B cell (primary cell): Measurements from ENCODE around the gene ELF4. TPM values are rescaled to one million over a fixed set of nuclear protein-coding genes. Genes with fewer than 3 reads are reported as not detected.

Source experiments
- ATAC-seq: fragments of 200-7000 bp; cut with Tn5 transposase; one replicate; pipeline ENCODE4 v1.10.0; 2021; ENCODE audit warnings: low read depth, mild to moderate bottlenecking, moderate number of reproducible peaks, moderate library complexity
- CTCF ChIA-PET: fragments of 350-600 bp; sonication (Branson Sonifier 250); formaldehyde crosslinking; loops from one replicate; lab custom pipeline; 2021; ENCODE audit warnings: antibody characterized with exemption, inconsistent platforms; lab: Charles Lee
- POLR2A ChIA-PET: fragments of 350-600 bp; sonication (Branson Sonifier 250); formaldehyde crosslinking; loops from one replicate; lab custom pipeline; 2021; ENCODE audit warnings: antibody characterized with exemption; lab: Charles Lee
- DNase-seq: peaks from one replicate; pipeline ENCODE4 v3.0.0; 2013
- H2AFZ ChIP-seq: 2 replicates; pipeline ENCODE4 v1.6.1; 2012; ENCODE audit warnings: mild to moderate bottlenecking, low read depth, low read length; ENCODE audit not compliant: insufficient read depth, poor library complexity, severe bottlenecking
- H3K27ac ChIP-seq, 2 donors: 1 replicate in 1 of 2; 2 replicates in 1 of 2; pipeline ENCODE4 v1.5.1; 2012 to 2013; ENCODE audit warnings: low read length in 2 of 2, mild to moderate bottlenecking in 2 of 2, moderate library complexity in 1 of 2
- H3K27me3 ChIP-seq, 4 experiments: fragments of 200-600 bp in 1 of 4; sonication (generic) in 1 of 4; replicated peaks in 1 of 4; 1 replicate in 2 of 4; 2 replicates in 2 of 4; pipeline versions ENCODE4 v1.6.1 to v1.7.0; 2013 to 2016; ENCODE audit warnings: low read length in 3 of 4, mild to moderate bottlenecking in 2 of 4, mixed read lengths in 1 of 4, moderate library complexity in 1 of 4; ENCODE audit not compliant: insufficient read depth in 4 of 4, control insufficient read depth in 3 of 4; ENCODE audit errors: control extremely low read depth in 1 of 4
- H3K36me3 ChIP-seq, 2 experiments: replicated peaks in 1 of 2; 1 replicate in 1 of 2; 2 replicates in 1 of 2; pipeline versions ENCODE4 v1.6.1 to v1.7.1; 2013; ENCODE audit warnings: low read length in 1 of 2; ENCODE audit not compliant: insufficient read depth in 2 of 2, control insufficient read depth in 1 of 2; ENCODE audit errors: control extremely low read depth in 1 of 2, extremely low read depth in 1 of 2
- H3K4me1 ChIP-seq, 2 donors: fragments of 200-600 bp in 1 of 2; sonication (generic) in 1 of 2; 1 replicate in 1 of 2; 2 replicates in 1 of 2; pipeline versions ENCODE4 v1.5.1 to v1.6.1; 2013 to 2017; ENCODE audit warnings: low read length in 2 of 2; ENCODE audit not compliant: control insufficient read depth in 2 of 2, insufficient read depth in 2 of 2
- H3K4me2 ChIP-seq: replicated peaks from 2 replicates; pipeline ENCODE3; 2012; ENCODE audit warnings: mild to moderate bottlenecking, low read depth, low read length; ENCODE audit not compliant: poor library complexity, severe bottlenecking
- H3K4me3 ChIP-seq, 5 experiments: fragments of 200-600 bp in 1 of 5; sonication (generic) in 1 of 5; 1 replicate in 3 of 5; 2 replicates in 2 of 5; pipeline versions ENCODE4 v1.5.1 to v1.7.0; 2011 to 2016; ENCODE audit warnings: low read length in 4 of 5, mild to moderate bottlenecking in 4 of 5, low read depth in 2 of 5, control low read depth in 1 of 5, moderate library complexity in 1 of 5; ENCODE audit not compliant: insufficient read depth in 1 of 5; ENCODE audit errors: control extremely low read depth in 1 of 5, extremely low read depth in 1 of 5
- H3K79me2 ChIP-seq: fragments of 200-600 bp; sonication (generic); one replicate; pipeline ENCODE4 v1.6.0; 2016; ENCODE audit warnings: low read length; ENCODE audit not compliant: control insufficient read depth, insufficient read depth
- H3K9ac ChIP-seq: fragments of 200-600 bp; sonication (generic); 2 replicates; pipeline ENCODE4 v1.6.1; 2017; ENCODE audit warnings: mild to moderate bottlenecking, low read length, moderate library complexity
- H3K9me3 ChIP-seq, 3 donors: one replicate each; pipeline versions ENCODE4 v1.6.1 to v1.7.1; 2013; ENCODE audit warnings: low read length in 2 of 3; ENCODE audit not compliant: control insufficient read depth in 2 of 3, insufficient read depth in 1 of 3; ENCODE audit errors: control extremely low read depth in 1 of 3
- H4K20me1 ChIP-seq: 2 replicates; pipeline ENCODE4 v1.6.0; 2012; ENCODE audit warnings: mild to moderate bottlenecking, low read length; ENCODE audit not compliant: insufficient read depth, control insufficient read depth, poor library complexity, severe bottlenecking
- H3K27ac Mint-ChIP-seq: one replicate; pipeline ENCODE4 v1.8.0; 2021; ENCODE audit warnings: mixed read lengths
- H3K27me3 Mint-ChIP-seq: one replicate; pipeline ENCODE4 v1.8.0; 2021; ENCODE audit warnings: mixed read lengths
- H3K4me1 Mint-ChIP-seq: one replicate; pipeline ENCODE4 v1.8.0; 2021; ENCODE audit warnings: mixed read lengths
- H3K4me3 Mint-ChIP-seq: one replicate; pipeline ENCODE4 v1.8.0; 2021; ENCODE audit warnings: mixed read lengths
- H3K9me3 Mint-ChIP-seq: one replicate; pipeline ENCODE4 v1.8.0; 2022; ENCODE audit warnings: mixed read lengths; ENCODE audit not compliant: insufficient read depth
- WGBS: methylation state at CpG from one replicate; pipeline ENCODE4 v1.1.5; 2013; ENCODE audit warnings: missing lambda C conversion rate; ENCODE audit not compliant: insufficient coverage; 5-methylcytosine and 5-hydroxymethylcytosine counted together
- intact Hi-C: fragments of 100-400 bp; cut with micrococcal nuclease; formaldehyde crosslinking; loops from one replicate; pipeline ENCODE4 v1.10.0; 2022
- polyA plus RNA-seq: library from polyadenylated mRNA; depleted of rRNA; stranded (reverse); fragments of >200 nt; gene quantifications from 2 replicates; pipeline ENCODE4 v1.2.3, GENCODE V29; 2012
- total RNA-seq, 2 donors: library from RNA; stranded (reverse); fragments of 120-200 nt in 1 of 2; gene quantifications; 1 replicate in 1 of 2; 2 replicates in 1 of 2; pipeline versions ENCODE4 v1.2.3 to v1.2.4, GENCODE V29; 2013 to 2022
- TF ChIP-seq, protein P1 (sequence below): fragments of 200-600 bp; IDR thresholded peaks from one replicate; pipeline ENCODE4 v1.8.0; 2022; ENCODE audit warnings: antibody characterized with exemption, mild to moderate bottlenecking

ELF4 gene
- total and polyA plus RNA-seq, 2 donors (not counting 1 experiment from before 2014, with no cell fraction given): 24.7 to 26.3 TPM

DNA sequence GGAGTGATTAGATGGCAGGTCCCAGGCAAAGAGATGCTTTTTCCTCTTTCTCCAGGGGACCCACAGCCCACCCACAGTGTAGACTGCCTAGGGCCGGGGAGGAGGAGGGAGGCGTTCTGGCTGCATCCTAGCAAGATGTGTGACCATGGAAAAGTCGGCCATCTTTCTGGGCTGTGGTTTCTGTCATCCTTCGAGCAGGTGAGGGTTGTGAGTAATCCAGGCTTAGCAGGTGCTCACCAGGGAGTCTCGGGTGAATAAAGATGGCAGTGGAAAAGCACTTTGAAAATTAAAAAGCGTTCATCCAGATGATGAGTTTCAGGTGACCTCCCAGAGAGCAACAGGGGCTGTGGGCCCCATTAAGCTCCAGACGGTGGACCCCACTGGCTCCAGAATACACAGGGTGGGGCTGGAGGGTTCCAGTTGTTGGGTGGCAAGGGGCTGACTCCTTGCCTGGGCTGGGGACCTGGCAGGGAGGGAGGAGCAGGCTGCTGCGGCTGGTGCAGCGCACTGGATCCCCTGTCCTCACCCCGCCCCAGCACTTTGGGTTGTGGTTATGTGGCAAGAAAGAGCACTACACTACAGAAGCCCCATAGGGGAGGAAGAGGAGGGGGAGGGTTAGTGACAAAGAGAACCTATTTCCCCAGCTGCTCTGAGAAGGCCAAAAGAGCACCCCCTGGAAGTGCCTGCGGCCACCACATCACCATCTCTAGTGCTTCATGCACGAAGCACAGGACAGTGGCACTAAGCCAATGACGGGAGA lies 23.7 kb downstream of the ELF4 start:
- no peaks in the 10 kb centered on the region for H3K36me3 ChIP-seq
- Mint-ChIP-seq H3K9me3 (no peaks in the 10 kb centered on the region), H3K4me1 (peaks cover 76% of the 10 kb centered on the region), H3K27ac (peak overlapping the region; percentile 85), H3K27me3 (no peaks in the 10 kb centered on the region), H3K4me3 (peak overlapping the region; percentile 83)
- peak overlapping the region; percentile 28 to 74 for H3K27ac ChIP-seq
- no peaks in the 10 kb centered on the region for H3K27me3 ChIP-seq
- 0% methylated on average over 2 of the region's 13 CpGs for WGBS
- peaks cover 78 to 95% of the 10 kb centered on the region in 2 donors for H3K4me1 ChIP-seq
- POLR2A ChIA-PET: no interaction called here
- H3K4me2 ChIP-seq: peak overlapping the region; percentile 87
- peaks cover 52% of the 10 kb centered on the region for H3K79me2 ChIP-seq
- peak overlapping the region; percentile 27 for H2AFZ ChIP-seq
- no peaks in the 10 kb centered on the region for H3K9me3 ChIP-seq
- ATAC-seq (peak; percentile 45), DNase-seq (peak; percentile 59)
- peak overlapping the region; percentile 21 to 48 (median 36) for H3K4me3 ChIP-seq
- intact Hi-C loops: no loop called here
- TF ChIP-seq, protein P1, sequence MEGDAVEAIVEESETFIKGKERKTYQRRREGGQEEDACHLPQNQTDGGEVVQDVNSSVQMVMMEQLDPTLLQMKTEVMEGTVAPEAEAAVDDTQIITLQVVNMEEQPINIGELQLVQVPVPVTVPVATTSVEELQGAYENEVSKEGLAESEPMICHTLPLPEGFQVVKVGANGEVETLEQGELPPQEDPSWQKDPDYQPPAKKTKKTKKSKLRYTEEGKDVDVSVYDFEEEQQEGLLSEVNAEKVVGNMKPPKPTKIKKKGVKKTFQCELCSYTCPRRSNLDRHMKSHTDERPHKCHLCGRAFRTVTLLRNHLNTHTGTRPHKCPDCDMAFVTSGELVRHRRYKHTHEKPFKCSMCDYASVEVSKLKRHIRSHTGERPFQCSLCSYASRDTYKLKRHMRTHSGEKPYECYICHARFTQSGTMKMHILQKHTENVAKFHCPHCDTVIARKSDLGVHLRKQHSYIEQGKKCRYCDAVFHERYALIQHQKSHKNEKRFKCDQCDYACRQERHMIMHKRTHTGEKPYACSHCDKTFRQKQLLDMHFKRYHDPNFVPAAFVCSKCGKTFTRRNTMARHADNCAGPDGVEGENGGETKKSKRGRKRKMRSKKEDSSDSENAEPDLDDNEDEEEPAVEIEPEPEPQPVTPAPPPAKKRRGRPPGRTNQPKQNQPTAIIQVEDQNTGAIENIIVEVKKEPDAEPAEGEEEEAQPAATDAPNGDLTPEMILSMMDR: no peak
- CTCF ChIA-PET: interaction anchor here (1.2 to 6.2 kb wide), 4 partner anchors 9 to 106 kb away, joined by 3 to 49 read pairs (median 3); no protein-coding TSS in a partner anchor
- H3K9ac ChIP-seq: peak overlapping the region; percentile 51
- H4K20me1 ChIP-seq: no peaks in the 10 kb centered on the region
